DND-41 (cell line): ENCODE measurements around the gene LAGE3.

ENCODE experiments used
- ATAC-seq: fragments of 200-7000 bp; cut with Tn5 transposase; 3 replicates; pipeline ENCODE4 v1.9.1; 2021; ENCODE audit warnings: low read depth; ENCODE audit not compliant: insufficient read depth
- DNase-seq: peaks from one replicate; pipeline ENCODE4 v3.0.0-alpha.2; 2020
- H2AFZ ChIP-seq: 2 replicates; pipeline ENCODE4 v1.6.0; 2012; ENCODE audit warnings: low read depth, low read length
- H3K27ac ChIP-seq: 2 replicates; pipeline ENCODE4 v1.5.1; 2012; ENCODE audit warnings: low read length, inconsistent platforms
- H3K27me3 ChIP-seq: fragments of 200-600 bp; sonication (generic); 2 replicates; pipeline ENCODE4 v1.6.0; 2012; ENCODE audit warnings: low read length, mild to moderate bottlenecking, inconsistent platforms; ENCODE audit not compliant: insufficient read depth, poor library complexity
- H3K36me3 ChIP-seq: 2 replicates; pipeline ENCODE4 v1.5.1; 2012; ENCODE audit warnings: low read length, inconsistent platforms; ENCODE audit not compliant: insufficient read depth
- H3K4me1 ChIP-seq: 2 replicates; pipeline ENCODE4 v1.5.1; 2012; ENCODE audit warnings: mild to moderate bottlenecking, low read length; ENCODE audit not compliant: insufficient read depth
- H3K4me2 ChIP-seq: 2 replicates; pipeline ENCODE4 v1.6.0; 2012; ENCODE audit warnings: mild to moderate bottlenecking, moderate library complexity, low read length, inconsistent platforms; ENCODE audit not compliant: insufficient read depth
- H3K4me3 ChIP-seq, 2 experiments: fragments of 200-600 bp in 1 of 2; shearing (Covaris generic) in 1 of 2; 2 replicates each; pipeline ENCODE4 v1.5.1; 2012 to 2016; ENCODE audit warnings: inconsistent platforms in 2 of 2, low read length in 2 of 2, mild to moderate bottlenecking in 2 of 2, low read depth in 1 of 2, moderate library complexity in 1 of 2
- H3K79me2 ChIP-seq: 2 replicates; pipeline ENCODE4 v1.6.0; 2012; ENCODE audit warnings: low read length, inconsistent platforms; ENCODE audit not compliant: insufficient read depth
- H3K9ac ChIP-seq: 2 replicates; pipeline ENCODE4 v1.6.0; 2012; ENCODE audit warnings: low read depth, mild to moderate bottlenecking, inconsistent platforms, low read length, moderate library complexity
- H3K9me3 ChIP-seq: 2 replicates; pipeline ENCODE4 v1.5.1; 2012; ENCODE audit warnings: low read length, moderate library complexity, mild to moderate bottlenecking, inconsistent platforms; ENCODE audit not compliant: insufficient read depth, severe bottlenecking
- H4K20me1 ChIP-seq: 2 replicates; pipeline ENCODE4 v1.6.0; 2012; ENCODE audit warnings: low read length; ENCODE audit not compliant: insufficient read depth
- CTCF ChIP-seq: IDR thresholded peaks from 2 replicates; pipeline ENCODE4 v1.5.1; 2012; ENCODE audit warnings: borderline replicate concordance, low read length, moderate library complexity, mild to moderate bottlenecking; ENCODE audit not compliant: poor library complexity, severe bottlenecking; ENCODE audit errors: extremely low read depth
- EZH2 ChIP-seq: IDR thresholded peaks from 3 replicates; pipeline ENCODE4 v1.6.1; 2012; ENCODE audit warnings: borderline replicate concordance, low read depth, mild to moderate bottlenecking, moderate library complexity, low read length, inconsistent platforms; ENCODE audit not compliant: severe bottlenecking

Gene LAGE3

GRCh38 chrX:154489182-154489581 lies 10.1 kb upstream of the LAGE3 start:
- no peaks in the 10 kb centered on the region for H3K27me3 ChIP-seq
- H4K20me1 ChIP-seq: peaks cover 14% of the 10 kb centered on the region
- TF ChIP-seq CTCF: no peak
- no peak for TF ChIP-seq EZH2
- peak overlapping the region; percentile 92 for H3K4me2 ChIP-seq
- peak overlapping the region; percentile 80 for H3K9ac ChIP-seq
- peaks cover 30% of the 10 kb centered on the region for H3K79me2 ChIP-seq
- peak overlapping the region in 1 of 2 experiments; percentile 70; a peak in 2 of 4 replicates for H3K4me3 ChIP-seq
- no peaks in the 10 kb centered on the region for H3K9me3 ChIP-seq
- no peak overlapping the region for H3K27ac ChIP-seq
- H3K36me3 ChIP-seq: peaks cover 13% of the 10 kb centered on the region
- H2AFZ ChIP-seq: no peak overlapping the region
- DNase-seq (no peak), ATAC-seq (no peak)
- H3K4me1 ChIP-seq: peaks cover 55% of the 10 kb centered on the region

GRCh38 chrX:154488336-154489075 lies 9.4 kb upstream of the LAGE3 start:
- no peaks in the 10 kb centered on the region for H3K27me3 ChIP-seq
- no peak overlapping the region for H2AFZ ChIP-seq
- peaks cover 30% of the 10 kb centered on the region for H3K79me2 ChIP-seq
- H4K20me1 ChIP-seq: peaks cover 17% of the 10 kb centered on the region
- no peaks in the 10 kb centered on the region for H3K9me3 ChIP-seq
- peaks cover 20% of the 10 kb centered on the region for H3K36me3 ChIP-seq
- TF ChIP-seq EZH2 (no peak), CTCF (no peak)
- H3K4me1 ChIP-seq: peaks cover 56% of the 10 kb centered on the region
- H3K4me2 ChIP-seq: peak overlapping the region; percentile 92; the same call in 1 of the 2 replicates
- H3K27ac ChIP-seq: no peak overlapping the region
- DNase-seq (no peak), ATAC-seq (no peak)
- no peak overlapping the region; a peak in 1 of 4 replicates for H3K4me3 ChIP-seq
- peak overlapping the region; percentile 80 for H3K9ac ChIP-seq

- no peak for TF ChIP-seq CTCF
- TF ChIP-seq EZH2: no peak
- ATAC-seq (no peak), DNase-seq (no peak)
- H3K36me3 ChIP-seq: peaks cover 21% of the 10 kb centered on the region
- no peaks in the 10 kb centered on the region for H3K27me3 ChIP-seq
- peak overlapping the region; percentile 80 for H3K4me2 ChIP-seq
- peaks cover 17% of the 10 kb centered on the region for H4K20me1 ChIP-seq
- no peak overlapping the region for H3K27ac ChIP-seq
- H3K79me2 ChIP-seq: peaks cover 30% of the 10 kb centered on the region
- no peak overlapping the region for H2AFZ ChIP-seq
- H3K4me1 ChIP-seq: peaks cover 56% of the 10 kb centered on the region
- H3K4me3 ChIP-seq: peak overlapping the region in 1 of 2 experiments; percentile 59; a peak in 2 of 4 replicates
- H3K9ac ChIP-seq: peak overlapping the region; percentile 73; the same call in 1 of the 2 replicates
- H3K9me3 ChIP-seq: no peaks in the 10 kb centered on the region
These were observed 8.6 kb upstream of the LAGE3 start for GRCh38 chrX:154487518-154488290.
